ENCODE measurements around the gene OSTN.

OSTN gene

GRCh38 chr3:191238321-191238817 is 39.3 kb downstream of the OSTN start:
- Histone ChIP-seq H3K36me3 (ENCODE audit: control insufficient read depth in 2 of 2, insufficient read depth in 1 of 2, low read length in 2 of 2) (no peaks in the 10 kb centered on the region), H3K27ac (ENCODE audit: extremely low read depth, low read depth, low read length) (no peak overlapping the region), H3K4me3 (ENCODE audit: low read depth, low read length) (no peak overlapping the region), H3K9me3 (ENCODE audit: control insufficient read depth, insufficient read depth, low read depth, low read length) (no peaks in the 10 kb centered on the region), H3K4me1 (ENCODE audit: control insufficient read depth, insufficient read depth, low read length) (no peaks in the 10 kb centered on the region)
- ChIA-PET CTCF (no interaction called here), POLR2A (no interaction called here)
- no peak for TF ChIP-seq SCRT1 (tag by site-specific recombination; IDR thresholded peaks at IDR 0.05; ENCODE audit: borderline replicate concordance)
- TF ChIP-seq, protein P1, sequence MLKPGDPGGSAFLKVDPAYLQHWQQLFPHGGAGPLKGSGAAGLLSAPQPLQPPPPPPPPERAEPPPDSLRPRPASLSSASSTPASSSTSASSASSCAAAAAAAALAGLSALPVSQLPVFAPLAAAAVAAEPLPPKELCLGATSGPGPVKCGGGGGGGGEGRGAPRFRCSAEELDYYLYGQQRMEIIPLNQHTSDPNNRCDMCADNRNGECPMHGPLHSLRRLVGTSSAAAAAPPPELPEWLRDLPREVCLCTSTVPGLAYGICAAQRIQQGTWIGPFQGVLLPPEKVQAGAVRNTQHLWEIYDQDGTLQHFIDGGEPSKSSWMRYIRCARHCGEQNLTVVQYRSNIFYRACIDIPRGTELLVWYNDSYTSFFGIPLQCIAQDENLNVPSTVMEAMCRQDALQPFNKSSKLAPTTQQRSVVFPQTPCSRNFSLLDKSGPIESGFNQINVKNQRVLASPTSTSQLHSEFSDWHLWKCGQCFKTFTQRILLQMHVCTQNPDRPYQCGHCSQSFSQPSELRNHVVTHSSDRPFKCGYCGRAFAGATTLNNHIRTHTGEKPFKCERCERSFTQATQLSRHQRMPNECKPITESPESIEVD (tag by site-specific recombination; IDR thresholded peaks at IDR 0.05) = peak; percentile 39

- Histone ChIP-seq H3K4me1 (ENCODE audit: control insufficient read depth, insufficient read depth, low read length) (no peaks in the 10 kb centered on the region), H3K9me3 (ENCODE audit: control insufficient read depth, insufficient read depth, low read depth, low read length) (no peaks in the 10 kb centered on the region), H3K4me3 (ENCODE audit: low read depth, low read length) (no peak overlapping the region), H3K27ac (ENCODE audit: extremely low read depth, low read depth, low read length) (no peak overlapping the region), H3K36me3 (ENCODE audit: control insufficient read depth in 2 of 2, insufficient read depth in 1 of 2, low read length in 2 of 2) (no peaks in the 10 kb centered on the region)
- POLR2A ChIA-PET = no interaction called here
- CTCF ChIA-PET = no interaction called here
- no peak for TF ChIP-seq ZNF585B (tag by site-specific recombination; IDR thresholded peaks at IDR 0.05)
- TF ChIP-seq ZNF624 (tag by site-specific recombination; IDR thresholded peaks at IDR 0.05) = no peak
- no peak for TF ChIP-seq ZNF114 (tag by site-specific recombination; IDR thresholded peaks at IDR 0.05)
- TF ChIP-seq PRDM1 (tag by site-specific recombination; IDR thresholded peaks at IDR 0.05) = peak; percentile 89
Observed at GRCh38 chr3:191239407-191240031, 40.5 kb downstream of the OSTN start.

- TF ChIP-seq TRIM28 (IDR thresholded peaks at IDR 0.05; ENCODE audit: borderline replicate concordance, low read length) = no peak
- no peak for TF ChIP-seq ZNF114 (tag by site-specific recombination; IDR thresholded peaks at IDR 0.05)
- TF ChIP-seq ZNF791 (tag by site-specific recombination; IDR thresholded peaks at IDR 0.05) = no peak
- no peak for TF ChIP-seq ZNF670 (tag by site-specific recombination; IDR thresholded peaks at IDR 0.05; ENCODE audit: low read depth)
- no peak for TF ChIP-seq CTCF (tag by site-specific recombination; IDR thresholded peaks at IDR 0.05)
- TF ChIP-seq, protein P2, sequence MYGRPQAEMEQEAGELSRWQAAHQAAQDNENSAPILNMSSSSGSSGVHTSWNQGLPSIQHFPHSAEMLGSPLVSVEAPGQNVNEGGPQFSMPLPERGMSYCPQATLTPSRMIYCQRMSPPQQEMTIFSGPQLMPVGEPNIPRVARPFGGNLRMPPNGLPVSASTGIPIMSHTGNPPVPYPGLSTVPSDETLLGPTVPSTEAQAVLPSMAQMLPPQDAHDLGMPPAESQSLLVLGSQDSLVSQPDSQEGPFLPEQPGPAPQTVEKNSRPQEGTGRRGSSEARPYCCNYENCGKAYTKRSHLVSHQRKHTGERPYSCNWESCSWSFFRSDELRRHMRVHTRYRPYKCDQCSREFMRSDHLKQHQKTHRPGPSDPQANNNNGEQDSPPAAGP (tag by site-specific recombination; IDR thresholded peaks at IDR 0.05) = no peak
- TF ChIP-seq ZNF132 (tag by site-specific recombination; IDR thresholded peaks at IDR 0.05; ENCODE audit: borderline replicate concordance) = no peak
- TF ChIP-seq ZBTB21 (tag by site-specific recombination; IDR thresholded peaks at IDR 0.05) = no peak
- TF ChIP-seq ZNF221 (tag by site-specific recombination; IDR thresholded peaks at IDR 0.05; ENCODE audit: borderline replicate concordance) = no peak
- TF ChIP-seq ZNF654 (tag by site-specific recombination; IDR thresholded peaks at IDR 0.05; ENCODE audit: low read depth) = no peak
- no peak for TF ChIP-seq ZNF768 (tag by site-specific recombination; IDR thresholded peaks at IDR 0.05)
- TF ChIP-seq, protein P3, sequence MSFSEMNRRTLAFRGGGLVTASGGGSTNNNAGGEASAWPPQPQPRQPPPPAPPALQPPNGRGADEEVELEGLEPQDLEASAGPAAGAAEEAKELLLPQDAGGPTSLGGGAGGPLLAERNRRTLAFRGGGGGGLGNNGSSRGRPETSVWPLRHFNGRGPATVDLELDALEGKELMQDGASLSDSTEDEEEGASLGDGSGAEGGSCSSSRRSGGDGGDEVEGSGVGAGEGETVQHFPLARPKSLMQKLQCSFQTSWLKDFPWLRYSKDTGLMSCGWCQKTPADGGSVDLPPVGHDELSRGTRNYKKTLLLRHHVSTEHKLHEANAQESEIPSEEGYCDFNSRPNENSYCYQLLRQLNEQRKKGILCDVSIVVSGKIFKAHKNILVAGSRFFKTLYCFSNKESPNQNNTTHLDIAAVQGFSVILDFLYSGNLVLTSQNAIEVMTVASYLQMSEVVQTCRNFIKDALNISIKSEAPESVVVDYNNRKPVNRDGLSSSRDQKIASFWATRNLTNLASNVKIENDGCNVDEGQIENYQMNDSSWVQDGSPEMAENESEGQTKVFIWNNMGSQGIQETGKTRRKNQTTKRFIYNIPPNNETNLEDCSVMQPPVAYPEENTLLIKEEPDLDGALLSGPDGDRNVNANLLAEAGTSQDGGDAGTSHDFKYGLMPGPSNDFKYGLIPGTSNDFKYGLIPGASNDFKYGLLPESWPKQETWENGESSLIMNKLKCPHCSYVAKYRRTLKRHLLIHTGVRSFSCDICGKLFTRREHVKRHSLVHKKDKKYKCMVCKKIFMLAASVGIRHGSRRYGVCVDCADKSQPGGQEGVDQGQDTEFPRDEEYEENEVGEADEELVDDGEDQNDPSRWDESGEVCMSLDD (tag by site-specific recombination; IDR thresholded peaks at IDR 0.05) = no peak
- Histone ChIP-seq H3K9me3 (ENCODE audit: control insufficient read depth, insufficient read depth, low read depth, low read length) (no peaks in the 10 kb centered on the region), H3K4me3 (ENCODE audit: low read depth, low read length) (no peak overlapping the region), H3K27ac (ENCODE audit: extremely low read depth, low read depth, low read length) (no peak overlapping the region), H3K36me3 (ENCODE audit: control insufficient read depth in 2 of 2, insufficient read depth in 1 of 2, low read length in 2 of 2) (no peaks in the 10 kb centered on the region), H3K4me1 (ENCODE audit: control insufficient read depth, insufficient read depth, low read length) (no peaks in the 10 kb centered on the region)
- CTCF ChIA-PET = no interaction called here
- POLR2A ChIA-PET = no interaction called here
Observed at GRCh38 chr3:191240486-191240885, 41.4 kb downstream of the OSTN start.
